Panc1 (cell line): ENCODE results near the gene SLC11A1. TPM values are rescaled to one million over a fixed set of nuclear protein-coding genes. Genes with fewer than 3 reads are reported as not detected.

Experiments used
- ATAC-seq: fragments of 200-7000 bp; cut with Tn5 transposase; 2 replicates; pipeline ENCODE4 v1.9.1; 2020; ENCODE audit warnings: mild to moderate bottlenecking, moderate library complexity
- BruUV-seq: library from RNA; stranded (reverse); fragments of 400-500 nt; replicated peaks from 2 replicates; lab custom pipeline; 2021; lab: Mats Ljungman, UMichigan
- CTCF ChIA-PET: fragments of 300-600 bp; sonication (Branson Sonifier 250); formaldehyde crosslinking; loops from one replicate; lab custom pipeline; 2022; ENCODE audit warnings: antibody characterized with exemption; lab: Charles Lee
- POLR2A ChIA-PET: fragments of 300-600 bp; sonication (Branson Sonifier 250); formaldehyde crosslinking; loops from one replicate; lab custom pipeline; 2022; ENCODE audit warnings: antibody characterized with exemption; lab: Charles Lee
- DNase-seq: peaks from one replicate; pipeline ENCODE4 v3.0.0-alpha.2; 2010; ENCODE audit warnings: low read depth, low spot score
- H3K27ac ChIP-seq: 2 replicates; pipeline ENCODE4 v1.5.1; 2011; ENCODE audit warnings: mild to moderate bottlenecking, low read length, inconsistent platforms
- H3K27me3 ChIP-seq: fragments of 200-500 bp; sonication (Bioruptor generic); 2 replicates; pipeline ENCODE4 v1.6.0; 2014; ENCODE audit warnings: low read length, inconsistent platforms; ENCODE audit not compliant: control insufficient read depth, insufficient read depth
- H3K36me3 ChIP-seq: fragments of 200-500 bp; sonication (Bioruptor generic); 2 replicates; pipeline ENCODE4 v1.5.1; 2014; ENCODE audit warnings: inconsistent platforms, mild to moderate bottlenecking, low read length, moderate library complexity; ENCODE audit not compliant: control insufficient read depth, insufficient read depth
- H3K4me1 ChIP-seq: 2 replicates; pipeline ENCODE4 v1.5.1; 2011; ENCODE audit warnings: inconsistent platforms, mild to moderate bottlenecking, low read length, moderate library complexity; ENCODE audit not compliant: control insufficient read depth, insufficient read depth
- H3K4me3 ChIP-seq, 2 experiments: 2 replicates each; pipeline ENCODE4 v1.5.1; 2011 to 2012; ENCODE audit warnings: low read depth in 2 of 2, low read length in 2 of 2, mild to moderate bottlenecking in 2 of 2, inconsistent platforms in 1 of 2, moderate library complexity in 1 of 2
- H3K9me3 ChIP-seq: fragments of 200-500 bp; sonication (Bioruptor generic); 2 replicates; pipeline ENCODE4 v1.5.1; 2014; ENCODE audit warnings: low read depth, mild to moderate bottlenecking, inconsistent platforms, low read length, moderate library complexity; ENCODE audit not compliant: control insufficient read depth, insufficient read depth
- POLR2AphosphoS5 ChIP-seq: IDR thresholded peaks from 2 replicates; pipeline ENCODE4 v1.6.1; 2012; ENCODE audit warnings: mild to moderate bottlenecking, low read depth, low read length, moderate library complexity
- SIN3A ChIP-seq: IDR thresholded peaks from 2 replicates; pipeline ENCODE4 v1.6.1; 2012; ENCODE audit warnings: low read depth, mild to moderate bottlenecking, low read length, moderate library complexity, borderline replicate concordance; ENCODE audit not compliant: insufficient read depth
- TCF7L2 ChIP-seq: IDR thresholded peaks from 2 replicates; pipeline ENCODE4 v1.6.1; 2011; ENCODE audit warnings: mild to moderate bottlenecking, low read depth, low read length, inconsistent platforms
- in situ Hi-C: cut with HindIII; loops from 2 replicates; pipeline ENCODE4 v1.10.0; 2016; ENCODE audit warnings: low sequenced_read_pairs, low pct_unique_long_range_greater_than_20kb
- intact Hi-C: fragments of 100-400 bp; cut with micrococcal nuclease; formaldehyde crosslinking; loops from one replicate; pipeline ENCODE4 v1.10.0; 2022; ENCODE audit not compliant: unreplicated experiment
- total RNA-seq: library from RNA; stranded (reverse); gene quantifications from one replicate; pipeline ENCODE4 v1.2.1, GENCODE V29; 2021; ENCODE audit not compliant: unreplicated experiment
- TF ChIP-seq, protein P1 (sequence below), 2 experiments: IDR thresholded peaks; 2 replicates each; pipeline ENCODE4 v1.6.1; 2011 to 2012; ENCODE audit warnings: low read depth in 2 of 2, control low read depth in 1 of 2, low read length in 1 of 2, mild to moderate bottlenecking in 1 of 2, moderate library complexity in 1 of 2; ENCODE audit not compliant: insufficient read depth in 1 of 2
- TF ChIP-seq, protein P2 (sequence below): fragments of 450-650 bp; IDR thresholded peaks from 2 replicates; pipeline ENCODE4 v1.5.1; 2017; ENCODE audit warnings: mild to moderate bottlenecking

Gene SLC11A1
- total RNA-seq, 1 experiment from 2014 or later, result 0.31 TPM

- intact Hi-C loops (no loop called here), in situ Hi-C loops (no loop called here)
- DNase-seq, result no peak
- peaks cover 3% of the 10 kb centered on the region; the same call in 1 of the 2 replicates for H3K4me1 ChIP-seq
- H3K27me3 ChIP-seq, result no peaks in the 10 kb centered on the region
- ChIA-PET POLR2A (no interaction called here), CTCF (no interaction called here)
- H3K9me3 ChIP-seq, result no peaks in the 10 kb centered on the region
- TF ChIP-seq POLR2AphosphoS5 (no peak), SIN3A (no peak), TCF7L2 (no peak)
- TF ChIP-seq, protein P1, sequence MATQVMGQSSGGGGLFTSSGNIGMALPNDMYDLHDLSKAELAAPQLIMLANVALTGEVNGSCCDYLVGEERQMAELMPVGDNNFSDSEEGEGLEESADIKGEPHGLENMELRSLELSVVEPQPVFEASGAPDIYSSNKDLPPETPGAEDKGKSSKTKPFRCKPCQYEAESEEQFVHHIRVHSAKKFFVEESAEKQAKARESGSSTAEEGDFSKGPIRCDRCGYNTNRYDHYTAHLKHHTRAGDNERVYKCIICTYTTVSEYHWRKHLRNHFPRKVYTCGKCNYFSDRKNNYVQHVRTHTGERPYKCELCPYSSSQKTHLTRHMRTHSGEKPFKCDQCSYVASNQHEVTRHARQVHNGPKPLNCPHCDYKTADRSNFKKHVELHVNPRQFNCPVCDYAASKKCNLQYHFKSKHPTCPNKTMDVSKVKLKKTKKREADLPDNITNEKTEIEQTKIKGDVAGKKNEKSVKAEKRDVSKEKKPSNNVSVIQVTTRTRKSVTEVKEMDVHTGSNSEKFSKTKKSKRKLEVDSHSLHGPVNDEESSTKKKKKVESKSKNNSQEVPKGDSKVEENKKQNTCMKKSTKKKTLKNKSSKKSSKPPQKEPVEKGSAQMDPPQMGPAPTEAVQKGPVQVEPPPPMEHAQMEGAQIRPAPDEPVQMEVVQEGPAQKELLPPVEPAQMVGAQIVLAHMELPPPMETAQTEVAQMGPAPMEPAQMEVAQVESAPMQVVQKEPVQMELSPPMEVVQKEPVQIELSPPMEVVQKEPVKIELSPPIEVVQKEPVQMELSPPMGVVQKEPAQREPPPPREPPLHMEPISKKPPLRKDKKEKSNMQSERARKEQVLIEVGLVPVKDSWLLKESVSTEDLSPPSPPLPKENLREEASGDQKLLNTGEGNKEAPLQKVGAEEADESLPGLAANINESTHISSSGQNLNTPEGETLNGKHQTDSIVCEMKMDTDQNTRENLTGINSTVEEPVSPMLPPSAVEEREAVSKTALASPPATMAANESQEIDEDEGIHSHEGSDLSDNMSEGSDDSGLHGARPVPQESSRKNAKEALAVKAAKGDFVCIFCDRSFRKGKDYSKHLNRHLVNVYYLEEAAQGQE (IDR thresholded peaks at IDR 0.05; ENCODE audit: insufficient read depth in 1 of 2, low read depth in 2 of 2, low read length in 1 of 2), result no peak
- TF ChIP-seq, protein P2, sequence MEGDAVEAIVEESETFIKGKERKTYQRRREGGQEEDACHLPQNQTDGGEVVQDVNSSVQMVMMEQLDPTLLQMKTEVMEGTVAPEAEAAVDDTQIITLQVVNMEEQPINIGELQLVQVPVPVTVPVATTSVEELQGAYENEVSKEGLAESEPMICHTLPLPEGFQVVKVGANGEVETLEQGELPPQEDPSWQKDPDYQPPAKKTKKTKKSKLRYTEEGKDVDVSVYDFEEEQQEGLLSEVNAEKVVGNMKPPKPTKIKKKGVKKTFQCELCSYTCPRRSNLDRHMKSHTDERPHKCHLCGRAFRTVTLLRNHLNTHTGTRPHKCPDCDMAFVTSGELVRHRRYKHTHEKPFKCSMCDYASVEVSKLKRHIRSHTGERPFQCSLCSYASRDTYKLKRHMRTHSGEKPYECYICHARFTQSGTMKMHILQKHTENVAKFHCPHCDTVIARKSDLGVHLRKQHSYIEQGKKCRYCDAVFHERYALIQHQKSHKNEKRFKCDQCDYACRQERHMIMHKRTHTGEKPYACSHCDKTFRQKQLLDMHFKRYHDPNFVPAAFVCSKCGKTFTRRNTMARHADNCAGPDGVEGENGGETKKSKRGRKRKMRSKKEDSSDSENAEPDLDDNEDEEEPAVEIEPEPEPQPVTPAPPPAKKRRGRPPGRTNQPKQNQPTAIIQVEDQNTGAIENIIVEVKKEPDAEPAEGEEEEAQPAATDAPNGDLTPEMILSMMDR, result no peak
- peak; percentile 46; the same call in 1 of the 2 replicates for ATAC-seq
- no peaks in the 10 kb centered on the region for H3K36me3 ChIP-seq
- no peak overlapping the region for H3K27ac ChIP-seq
- BruUV-seq, result no TSS peak
- H3K4me3 ChIP-seq, result no peak overlapping the region
Measured at GRCh38 chr2:218344090-218344754, 37.9 kb upstream of the SLC11A1 start.

DNA sequence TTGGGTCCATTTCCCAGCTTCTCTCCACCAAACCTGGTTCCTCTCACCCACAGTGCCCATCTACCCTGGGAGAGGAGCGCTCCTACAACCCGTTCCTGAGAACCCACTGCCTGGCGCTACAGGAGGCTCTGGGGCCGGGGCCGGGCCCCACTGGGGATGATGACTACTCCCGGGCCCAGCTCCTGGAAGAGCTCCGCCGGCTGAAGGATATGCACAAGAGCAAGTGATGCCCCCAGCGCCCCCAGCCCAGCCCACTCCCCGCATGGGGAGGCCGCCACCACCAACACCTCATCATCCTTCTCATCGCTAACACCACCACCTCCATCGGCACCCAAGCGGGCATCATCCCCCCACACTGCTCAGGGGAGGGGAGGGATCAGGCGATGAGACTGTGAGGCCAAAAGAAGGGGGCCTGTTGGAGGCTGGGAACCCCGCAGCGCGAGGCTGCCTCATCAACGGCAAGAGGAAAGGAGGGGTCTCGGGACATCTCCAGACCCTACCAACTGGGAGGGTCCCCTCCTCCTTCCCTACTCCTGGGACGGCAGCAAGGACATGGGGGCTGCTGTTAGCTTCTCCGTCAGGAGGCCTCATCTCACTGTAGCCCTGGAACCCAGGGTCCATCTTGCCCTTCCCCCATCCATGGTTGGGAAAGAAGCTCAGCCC, 37.2 kb upstream of the SLC11A1 start:
- Histone ChIP-seq H3K27ac (no peak overlapping the region), H3K4me3 (no peak overlapping the region), H3K27me3 (no peaks in the 10 kb centered on the region), H3K4me1 (peaks cover 3% of the 10 kb centered on the region; the same call in 1 of the 2 replicates), H3K9me3 (no peaks in the 10 kb centered on the region), H3K36me3 (no peaks in the 10 kb centered on the region)
- TF ChIP-seq POLR2AphosphoS5 (no peak), TCF7L2 (no peak)
- TF ChIP-seq, protein P2, result no peak
- TF ChIP-seq, protein P1 (IDR thresholded peaks at IDR 0.05; ENCODE audit: insufficient read depth in 1 of 2, low read depth in 2 of 2, low read length in 1 of 2), result no peak
- ChIA-PET CTCF (no interaction called here), POLR2A (no interaction called here)
- intact Hi-C loops, result no loop called here
- in situ Hi-C loops, result no loop called here
- no peak for DNase-seq
- BruUV-seq, result no TSS peak
- ATAC-seq, result no peak
